ENCODE data around the gene IGF2BP3. TPM values are rescaled to one million over a fixed set of nuclear protein-coding genes. Genes with fewer than 3 reads are reported as not detected.
"Not testable (repeated sequence)": the region's sequence is repeated elsewhere in the genome, so short reads cannot be mapped to it uniquely, and the experiment has no call there.

The IGF2BP3 gene
- total RNA-seq, 1 experiment from 2014 or later, result 111 TPM

DNA sequence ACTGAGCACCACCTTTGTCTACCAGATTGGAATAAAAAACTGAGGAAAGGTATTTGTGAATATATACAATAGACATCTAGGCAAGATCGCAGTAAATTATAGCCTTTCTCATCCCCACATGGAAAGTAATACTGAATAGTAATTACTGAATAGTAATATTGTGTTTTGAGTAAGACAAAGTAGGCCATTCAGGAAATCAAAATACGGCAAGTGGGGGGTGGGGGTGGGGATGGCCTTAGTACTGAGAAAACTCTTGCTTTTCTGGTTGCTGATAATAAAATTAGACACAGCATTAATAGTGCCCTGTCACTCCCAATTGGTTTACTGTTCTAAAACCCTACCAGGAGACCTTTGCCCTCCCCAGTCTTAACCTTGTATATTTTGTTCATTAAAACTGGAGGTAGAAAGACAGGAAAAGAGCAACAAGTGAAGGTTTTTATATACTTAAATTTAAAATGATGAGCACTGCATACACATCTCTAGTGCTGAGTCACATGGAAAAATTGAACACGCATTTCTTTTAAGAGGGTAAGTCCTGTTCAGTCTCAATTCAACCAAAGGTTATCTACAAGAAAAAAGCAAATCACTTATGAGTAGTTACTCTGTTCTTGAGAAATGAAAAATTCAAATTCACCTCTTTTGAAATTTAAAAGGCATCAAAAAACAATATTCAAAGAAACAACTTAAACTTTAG, 65.6 kb downstream of the IGF2BP3 start:
- H3K27ac Mint-ChIP-seq (ENCODE audit: unreplicated experiment), result no peak overlapping the region
- no peak overlapping the region for H3K4me3 Mint-ChIP-seq (ENCODE audit: low read depth, unreplicated experiment)
- H3K4me1 Mint-ChIP-seq (ENCODE audit: low read depth, unreplicated experiment), result peaks cover 23% of the 10 kb centered on the region
- H3K9me3 Mint-ChIP-seq (ENCODE audit: low read depth, unreplicated experiment), result no peaks in the 10 kb centered on the region
- BruUV-seq (replicated peaks), result no TSS peak
- CTCF ChIA-PET, result interaction anchor here (0.8 kb wide), 1 partner anchor 132 kb away, joined by 4 read pairs; no protein-coding TSS in a partner anchor
- TF ChIP-seq, protein P1, sequence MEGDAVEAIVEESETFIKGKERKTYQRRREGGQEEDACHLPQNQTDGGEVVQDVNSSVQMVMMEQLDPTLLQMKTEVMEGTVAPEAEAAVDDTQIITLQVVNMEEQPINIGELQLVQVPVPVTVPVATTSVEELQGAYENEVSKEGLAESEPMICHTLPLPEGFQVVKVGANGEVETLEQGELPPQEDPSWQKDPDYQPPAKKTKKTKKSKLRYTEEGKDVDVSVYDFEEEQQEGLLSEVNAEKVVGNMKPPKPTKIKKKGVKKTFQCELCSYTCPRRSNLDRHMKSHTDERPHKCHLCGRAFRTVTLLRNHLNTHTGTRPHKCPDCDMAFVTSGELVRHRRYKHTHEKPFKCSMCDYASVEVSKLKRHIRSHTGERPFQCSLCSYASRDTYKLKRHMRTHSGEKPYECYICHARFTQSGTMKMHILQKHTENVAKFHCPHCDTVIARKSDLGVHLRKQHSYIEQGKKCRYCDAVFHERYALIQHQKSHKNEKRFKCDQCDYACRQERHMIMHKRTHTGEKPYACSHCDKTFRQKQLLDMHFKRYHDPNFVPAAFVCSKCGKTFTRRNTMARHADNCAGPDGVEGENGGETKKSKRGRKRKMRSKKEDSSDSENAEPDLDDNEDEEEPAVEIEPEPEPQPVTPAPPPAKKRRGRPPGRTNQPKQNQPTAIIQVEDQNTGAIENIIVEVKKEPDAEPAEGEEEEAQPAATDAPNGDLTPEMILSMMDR (IDR thresholded peaks at IDR 0.05; ENCODE audit: unreplicated experiment), result no peak
- intact Hi-C loops (cut with micrococcal nuclease; ENCODE audit: unreplicated experiment), result no loop called here
- H3K27me3 Mint-ChIP-seq (ENCODE audit: unreplicated experiment), result no peaks in the 10 kb centered on the region
- peaks cover 68% of the 10 kb centered on the region for H3K36me3 Mint-ChIP-seq (ENCODE audit: insufficient read depth, unreplicated experiment)
- no peak for DNase-seq

DNA sequence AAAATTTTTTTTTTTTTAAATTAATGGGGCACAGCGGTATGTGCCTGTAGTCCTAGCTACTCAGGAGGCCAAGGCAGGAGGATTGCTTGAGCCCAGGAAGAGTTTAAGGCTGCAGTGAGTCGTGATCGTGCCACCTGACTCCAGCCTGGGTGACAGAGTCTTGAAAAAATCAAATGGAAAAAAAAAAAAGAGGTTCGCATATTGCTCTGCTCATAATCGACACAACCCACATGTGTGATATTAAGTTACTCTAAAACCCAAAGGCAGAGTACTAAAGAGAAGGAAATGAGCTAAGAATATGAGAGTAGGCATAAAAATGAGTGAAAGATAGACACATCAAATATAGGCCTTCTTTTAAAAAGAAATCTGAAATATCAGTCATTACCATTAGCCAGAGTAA, 66.3 kb downstream of the IGF2BP3 start:
- CTCF ChIA-PET, result interaction anchor here (0.6 to 0.8 kb wide), 2 partner anchors 111 to 131 kb away, joined by 3 to 4 read pairs; no protein-coding TSS in a partner anchor
- intact Hi-C loops (cut with micrococcal nuclease; ENCODE audit: unreplicated experiment), result no loop called here
- peaks cover 23% of the 10 kb centered on the region for H3K4me1 Mint-ChIP-seq (ENCODE audit: low read depth, unreplicated experiment)
- no peak overlapping the region for H3K4me3 Mint-ChIP-seq (ENCODE audit: low read depth, unreplicated experiment)
- TF ChIP-seq, protein P1 (IDR thresholded peaks at IDR 0.05; ENCODE audit: unreplicated experiment), result no peak
- no peak overlapping the region for H3K27ac Mint-ChIP-seq (ENCODE audit: unreplicated experiment)
- no peak for DNase-seq
- BruUV-seq (replicated peaks), result no TSS peak
- peaks cover 63% of the 10 kb centered on the region for H3K36me3 Mint-ChIP-seq (ENCODE audit: insufficient read depth, unreplicated experiment)
- no peaks in the 10 kb centered on the region for H3K9me3 Mint-ChIP-seq (ENCODE audit: low read depth, unreplicated experiment)
- no peaks in the 10 kb centered on the region for H3K27me3 Mint-ChIP-seq (ENCODE audit: unreplicated experiment)

DNA sequence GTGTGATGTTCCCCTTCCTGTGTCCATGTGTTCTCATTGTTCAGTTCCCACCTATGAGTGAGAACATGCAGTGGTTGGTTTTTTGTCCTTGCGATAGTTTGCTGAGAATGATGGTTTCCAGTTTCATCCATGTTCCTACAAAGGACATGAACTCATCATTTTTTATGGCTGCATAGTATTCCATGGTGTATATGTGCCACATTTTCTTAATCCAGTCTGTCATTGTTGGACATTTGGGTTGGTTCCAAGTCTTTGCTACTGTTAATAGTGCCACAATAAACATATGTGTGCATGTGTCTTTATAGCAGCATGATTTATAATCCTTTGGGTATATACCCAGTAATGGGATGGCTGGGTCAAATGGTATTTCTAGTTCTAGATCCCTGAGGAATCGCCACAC, 72.2 kb downstream of the IGF2BP3 start:
- H3K36me3 Mint-ChIP-seq (ENCODE audit: insufficient read depth, unreplicated experiment), result peaks cover 55% of the 10 kb centered on the region
- H3K27me3 Mint-ChIP-seq (ENCODE audit: unreplicated experiment); BruUV-seq (replicated peaks); intact Hi-C loops (cut with micrococcal nuclease; ENCODE audit: unreplicated experiment); H3K9me3 Mint-ChIP-seq (ENCODE audit: low read depth, unreplicated experiment); DNase-seq; H3K4me3 Mint-ChIP-seq (ENCODE audit: low read depth, unreplicated experiment); CTCF ChIA-PET: not testable (repeated sequence)
- H3K4me1 Mint-ChIP-seq (ENCODE audit: low read depth, unreplicated experiment), result peaks cover 24% of the 10 kb centered on the region
- peak overlapping the region; percentile 25 for H3K27ac Mint-ChIP-seq (ENCODE audit: unreplicated experiment)

DNA sequence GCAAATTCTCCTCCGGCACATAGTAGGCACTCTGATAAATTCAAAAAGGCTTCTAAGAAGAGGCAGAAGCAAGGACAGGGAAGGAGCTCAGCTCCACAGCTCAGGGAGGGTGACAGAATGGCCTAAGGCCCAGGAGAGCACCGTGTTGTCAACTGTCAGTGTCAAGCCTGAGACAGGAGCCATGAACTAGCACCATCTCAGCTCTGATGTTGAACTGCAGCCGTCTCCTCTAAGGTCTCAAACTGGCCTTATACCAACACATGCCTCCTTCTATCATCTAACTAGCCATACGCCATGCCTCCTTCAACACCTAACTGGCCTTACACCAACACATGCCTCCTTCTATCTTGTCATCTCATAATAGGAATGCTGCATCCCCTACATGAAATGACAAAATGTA, 73.0 kb downstream of the IGF2BP3 start:
- H3K27ac Mint-ChIP-seq (ENCODE audit: unreplicated experiment), result no peak overlapping the region
- no TSS peak for BruUV-seq (replicated peaks)

More for the DNA sequence above, 73.0 kb downstream of the IGF2BP3 start:
- H3K4me1 Mint-ChIP-seq (ENCODE audit: low read depth, unreplicated experiment), result peaks cover 21% of the 10 kb centered on the region
- no peaks in the 10 kb centered on the region for H3K27me3 Mint-ChIP-seq (ENCODE audit: unreplicated experiment)
- intact Hi-C loops (cut with micrococcal nuclease; ENCODE audit: unreplicated experiment), result no loop called here
- H3K9me3 Mint-ChIP-seq (ENCODE audit: low read depth, unreplicated experiment), result no peaks in the 10 kb centered on the region
- H3K4me3 Mint-ChIP-seq (ENCODE audit: low read depth, unreplicated experiment), result no peak overlapping the region
- DNase-seq, result no peak
- CTCF ChIA-PET, result no interaction called here
- TF ChIP-seq, protein P1 (IDR thresholded peaks at IDR 0.05; ENCODE audit: unreplicated experiment), result no peak
- peaks cover 52% of the 10 kb centered on the region for H3K36me3 Mint-ChIP-seq (ENCODE audit: insufficient read depth, unreplicated experiment)

Data from Calu3 (cell line).